ENCODE data around the gene SNORC.

- TF ChIP-seq POLR2A (IDR thresholded peaks at IDR 0.05) (no peak), POLR2AphosphoS5 (IDR thresholded peaks at IDR 0.05) (no peak)
- TF ChIP-seq, protein P1, sequence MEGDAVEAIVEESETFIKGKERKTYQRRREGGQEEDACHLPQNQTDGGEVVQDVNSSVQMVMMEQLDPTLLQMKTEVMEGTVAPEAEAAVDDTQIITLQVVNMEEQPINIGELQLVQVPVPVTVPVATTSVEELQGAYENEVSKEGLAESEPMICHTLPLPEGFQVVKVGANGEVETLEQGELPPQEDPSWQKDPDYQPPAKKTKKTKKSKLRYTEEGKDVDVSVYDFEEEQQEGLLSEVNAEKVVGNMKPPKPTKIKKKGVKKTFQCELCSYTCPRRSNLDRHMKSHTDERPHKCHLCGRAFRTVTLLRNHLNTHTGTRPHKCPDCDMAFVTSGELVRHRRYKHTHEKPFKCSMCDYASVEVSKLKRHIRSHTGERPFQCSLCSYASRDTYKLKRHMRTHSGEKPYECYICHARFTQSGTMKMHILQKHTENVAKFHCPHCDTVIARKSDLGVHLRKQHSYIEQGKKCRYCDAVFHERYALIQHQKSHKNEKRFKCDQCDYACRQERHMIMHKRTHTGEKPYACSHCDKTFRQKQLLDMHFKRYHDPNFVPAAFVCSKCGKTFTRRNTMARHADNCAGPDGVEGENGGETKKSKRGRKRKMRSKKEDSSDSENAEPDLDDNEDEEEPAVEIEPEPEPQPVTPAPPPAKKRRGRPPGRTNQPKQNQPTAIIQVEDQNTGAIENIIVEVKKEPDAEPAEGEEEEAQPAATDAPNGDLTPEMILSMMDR (IDR thresholded peaks at IDR 0.05), result no peak
Measured at GRCh38 chr2:232838406-232838874, 31.6 kb upstream of the SNORC start.
